ENCODE data around the gene SPNS2. TPM values are rescaled to one million over a fixed set of nuclear protein-coding genes. Genes with fewer than 3 reads are reported as not detected.

The SPNS2 gene
- total RNA-seq, 1 experiment from 2014 or later = 1.6 TPM

- Histone ChIP-seq H3K27ac (ENCODE audit: low read depth, low read length) (no peak overlapping the region), H3K79me2 (ENCODE audit: insufficient read depth, low read length) (no peaks in the 10 kb centered on the region), H3K36me3 (ENCODE audit: control insufficient read depth in 1 of 2, insufficient read depth in 2 of 2, low read length in 2 of 2) (no peaks in the 10 kb centered on the region), H3K4me2 (ENCODE audit: low read length) (no peak overlapping the region), H4K20me1 (ENCODE audit: insufficient read depth) (no peaks in the 10 kb centered on the region), H3K4me3 (replicated peaks in 1 of 2; ENCODE audit: low read depth in 1 of 2, low read length in 2 of 2) (no peak overlapping the region), H3K9me2 (ENCODE audit: insufficient read depth) (no peaks in the 10 kb centered on the region), H3K9me3 (ENCODE audit: control insufficient read depth in 1 of 2, insufficient read depth in 1 of 2, low read depth in 1 of 2, low read length in 2 of 2) (no peaks in the 10 kb centered on the region), H2AFZ (ENCODE audit: low read depth, low read length, poor library complexity, severe bottlenecking) (no peak overlapping the region), H3K27me3 (ENCODE audit: insufficient read depth, low read length) (no peaks in the 10 kb centered on the region), H3K4me1 (ENCODE audit: control insufficient read depth in 1 of 2, insufficient read depth in 2 of 2, low read length in 2 of 2) (peaks cover 4 to 40% of the 10 kb centered on the region in 2 experiments; a peak in 3 of 4 replicates), H3K9ac (ENCODE audit: low read length) (no peak overlapping the region)
- CTCF ChIA-PET = no interaction called here
- intact Hi-C loops (cut with micrococcal nuclease) = no loop called here
- ATAC-seq = no peak
- POLR2A ChIA-PET = interaction anchor here (0.7 kb wide), 1 partner anchor 98 kb away, joined by 3 read pairs; no protein-coding TSS in a partner anchor
- DNase-seq (ENCODE audit: low read depth, low spot score) = no peak
- RAD21 ChIA-PET (ENCODE audit: low non-redundant PET in 1 of 2, low total read pairs in 2 of 2, uncharacterized antibody in 2 of 2, unreplicated experiment in 2 of 2) = no interaction called here
- no TSS peak for BruUV-seq (replicated peaks)
- TF ChIP-seq ZBTB33 (IDR thresholded peaks at IDR 0.05; ENCODE audit: extremely low read depth, insufficient replicate concordance, low read length) = no peak
- TF ChIP-seq JUND (IDR thresholded peaks at IDR 0.05) = no peak
- TF ChIP-seq EZH2phosphoT487 (IDR thresholded peaks at IDR 0.05; ENCODE audit: borderline replicate concordance) = no peak
- no peak for TF ChIP-seq TCF7L2 (IDR thresholded peaks at IDR 0.05; ENCODE audit: borderline replicate concordance, extremely low read depth, insufficient read depth, insufficient read length)
- TF ChIP-seq ZNF274 (IDR thresholded peaks at IDR 0.05; ENCODE audit: low read depth, low read length) = no peak
- TF ChIP-seq POLR2AphosphoS5 (IDR thresholded peaks at IDR 0.05; ENCODE audit: low read depth, low read length) = no peak
- TF ChIP-seq EGR1 (IDR thresholded peaks at IDR 0.05; ENCODE audit: low read depth) = no peak
- no peak for TF ChIP-seq ZFX (IDR thresholded peaks at IDR 0.05)
- no peak for TF ChIP-seq ATF3 (IDR thresholded peaks at IDR 0.05)
- no peak for TF ChIP-seq EZH2 (IDR thresholded peaks at IDR 0.05)
- TF ChIP-seq REST (IDR thresholded peaks at IDR 0.05; ENCODE audit: low read depth) = no peak
- no peak for TF ChIP-seq CTCF (IDR thresholded peaks at IDR 0.05 in 2 of 3, conservative IDR thresholded peaks at IDR 0.05 in 1 of 3; ENCODE audit: borderline replicate concordance in 1 of 3, insufficient read depth in 1 of 3, low read depth in 2 of 3, low read length in 2 of 3)
- no peak for TF ChIP-seq POLR2A (IDR thresholded peaks at IDR 0.05; ENCODE audit: borderline replicate concordance, extremely low read depth, insufficient read depth, insufficient read length)
- TF ChIP-seq CBX3 (IDR thresholded peaks at IDR 0.05; ENCODE audit: low read depth) = no peak
- no peak for TF ChIP-seq SRF (IDR thresholded peaks at IDR 0.05; ENCODE audit: low read depth)
- TF ChIP-seq RAD21 (IDR thresholded peaks at IDR 0.05; ENCODE audit: low read depth) = no peak
- TF ChIP-seq ELF1 (IDR thresholded peaks at IDR 0.05; ENCODE audit: borderline replicate concordance, low read depth) = no peak
- TF ChIP-seq CEBPB (IDR thresholded peaks at IDR 0.05; ENCODE audit: low read depth) = no peak
- TF ChIP-seq MAX (IDR thresholded peaks at IDR 0.05) = no peak
- no peak for TF ChIP-seq SIN3A (IDR thresholded peaks at IDR 0.05; ENCODE audit: low read depth)
These were observed 1.4 kb upstream of the SPNS2 start for GRCh38 chr17:4497101-4497824.

Measured in HCT116 (cell line).